Hematopoietic multipotent progenitor cell treated with erythropoietin and hydrocortisone succinate and interleukin-3 and kit ligand, for 6 days (in vitro differentiated cells): Measurements from ENCODE around the gene CHST15.

Source experiments
- DNase-seq: peaks from one replicate; pipeline ENCODE4 v3.0.0-alpha.2; 2015

The CHST15 gene

DNA sequence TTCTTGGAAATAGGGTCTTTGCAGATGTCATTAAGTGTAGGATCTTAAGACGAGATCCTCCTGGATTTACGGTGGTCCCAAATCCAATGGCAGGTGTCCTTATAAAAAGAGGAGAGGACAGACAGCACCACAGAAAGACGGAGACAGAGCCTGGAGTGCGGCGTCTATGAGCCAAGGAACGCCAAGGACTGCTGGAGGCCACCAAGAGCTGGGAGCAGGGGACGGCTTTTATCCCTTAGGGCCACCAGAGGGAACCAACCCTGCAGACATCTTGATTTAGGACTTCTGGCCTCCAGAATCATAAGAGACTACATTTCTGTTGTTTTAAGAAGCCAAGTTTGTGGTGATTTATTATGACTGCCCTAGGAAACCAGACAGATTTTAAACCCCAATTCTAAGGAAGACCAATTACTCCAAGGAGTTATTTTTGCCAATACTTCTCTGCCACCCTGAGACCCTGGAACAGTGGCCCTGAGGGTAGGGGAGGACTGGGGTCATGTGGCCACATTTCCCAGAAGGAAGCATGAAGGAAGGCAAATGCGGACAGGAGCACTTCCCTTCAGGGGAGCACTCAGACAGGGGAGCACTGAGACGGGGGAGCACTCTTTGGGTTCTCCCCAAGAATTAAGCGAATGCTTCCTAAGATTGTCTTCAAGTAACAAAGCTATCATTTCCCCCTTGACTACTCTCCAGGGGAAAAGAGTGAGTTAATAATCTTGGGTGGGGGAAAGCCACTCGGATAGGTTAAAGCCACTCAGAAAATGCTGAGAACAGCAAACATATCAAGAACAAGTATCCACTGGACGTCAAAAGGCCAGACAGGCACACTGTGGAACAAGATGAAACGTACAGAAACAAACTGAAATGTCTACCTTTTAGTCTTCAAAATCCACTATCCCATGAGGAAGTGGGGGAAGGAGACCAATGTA, 67.5 kb downstream of the CHST15 start:
- peak; percentile 61 for DNase-seq

GRCh38 chr10:124025152-124025551, 68.2 kb downstream of the CHST15 start:
- no peak for DNase-seq

DNA sequence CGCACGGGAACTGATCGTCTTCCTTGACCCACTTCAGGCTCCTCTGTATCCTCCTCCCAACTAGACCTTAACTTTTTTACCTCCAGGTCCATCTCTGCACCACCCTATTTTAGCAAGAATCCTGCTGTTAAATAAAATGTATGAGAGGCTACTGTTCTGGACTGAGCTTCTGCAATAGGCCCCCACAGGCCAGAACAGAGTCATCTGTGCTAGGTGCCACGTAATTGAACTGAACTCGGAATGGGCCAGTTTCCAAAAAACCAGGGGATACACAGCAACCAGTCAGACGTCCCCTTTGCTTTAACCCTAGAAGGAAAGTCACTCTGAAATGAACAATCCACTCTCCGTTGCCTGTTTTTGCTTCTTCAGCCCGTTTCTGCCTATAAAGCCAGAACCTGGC, 71.3 kb downstream of the CHST15 start:
- DNase-seq = no peak

- DNase-seq = no peak
Measured at GRCh38 chr10:124020981-124021815, 72.2 kb downstream of the CHST15 start.

DNA sequence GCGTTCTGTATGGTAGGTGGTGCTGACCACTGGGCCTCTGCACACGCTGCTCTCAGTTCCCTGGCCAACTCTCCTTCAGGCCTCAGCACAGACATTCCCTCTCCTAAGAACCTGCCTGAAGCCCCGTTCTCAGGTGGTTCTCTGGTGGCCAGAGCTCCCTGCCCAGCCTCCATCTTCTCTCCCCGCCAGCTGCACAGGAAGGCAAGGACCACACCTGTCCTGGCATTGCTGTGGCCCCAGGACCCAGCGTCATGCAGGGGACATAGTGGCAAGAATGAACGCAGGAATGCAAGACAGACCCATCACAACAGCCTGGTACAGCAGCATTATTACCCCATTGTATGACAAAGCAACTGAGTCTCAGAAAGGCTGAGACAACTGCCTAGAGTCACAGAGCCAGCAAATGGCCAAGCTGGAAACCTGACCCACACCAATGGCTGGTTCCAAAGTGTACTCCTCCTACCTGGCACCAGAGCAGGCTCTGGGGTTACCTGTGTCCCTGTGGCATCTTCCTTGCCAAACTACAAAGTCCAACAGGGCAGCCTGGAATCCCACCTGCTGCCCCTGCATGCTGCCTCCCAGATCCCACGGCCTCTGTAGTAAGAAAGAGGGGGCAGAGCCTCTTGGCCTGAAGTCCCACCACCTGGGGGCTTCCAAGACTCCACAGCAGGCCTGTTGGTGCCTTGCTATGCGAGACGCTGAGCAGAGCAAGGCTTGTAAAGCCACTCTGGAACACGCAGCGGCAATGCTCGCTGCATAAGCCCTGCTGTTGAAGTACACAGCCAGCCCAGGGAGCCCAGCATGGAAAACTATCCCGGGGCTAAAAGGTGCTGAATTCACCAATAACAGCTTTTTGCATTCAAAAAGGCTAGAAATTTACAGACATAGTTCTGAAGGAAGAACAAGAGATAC, 73.3 kb downstream of the CHST15 start:
- DNase-seq = no peak

DNA sequence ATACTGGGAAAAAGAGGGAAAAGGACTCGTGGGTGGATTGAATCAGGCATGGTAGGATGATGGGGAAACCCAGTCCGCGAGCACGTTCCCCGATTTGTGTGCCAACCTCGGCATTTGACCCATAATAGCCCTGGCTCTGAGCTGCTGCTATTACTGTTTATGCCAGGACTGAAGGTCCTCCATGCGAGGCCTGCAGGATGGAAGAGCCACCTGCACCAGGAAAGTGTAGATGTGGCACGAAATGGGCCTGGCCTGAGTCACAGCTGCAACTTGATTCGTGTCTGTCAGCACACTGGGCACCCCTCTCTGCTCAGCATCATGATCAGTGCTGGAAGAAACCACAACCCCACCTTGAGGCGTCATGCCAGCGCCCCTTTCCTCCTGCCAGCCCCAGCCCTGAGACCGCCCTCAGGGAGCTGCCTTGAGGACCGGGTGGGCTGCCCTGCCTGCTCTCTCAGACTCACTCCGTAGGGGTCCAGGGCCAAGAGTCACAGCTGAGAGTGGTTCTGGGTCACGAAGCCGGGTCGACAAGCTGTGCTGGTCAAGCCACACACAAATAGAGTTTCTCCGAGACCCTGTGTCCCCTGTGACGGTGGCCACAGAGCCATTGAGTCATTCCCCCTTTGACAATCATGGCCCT, 74.4 kb downstream of the CHST15 start:
- DNase-seq = no peak

DNA sequence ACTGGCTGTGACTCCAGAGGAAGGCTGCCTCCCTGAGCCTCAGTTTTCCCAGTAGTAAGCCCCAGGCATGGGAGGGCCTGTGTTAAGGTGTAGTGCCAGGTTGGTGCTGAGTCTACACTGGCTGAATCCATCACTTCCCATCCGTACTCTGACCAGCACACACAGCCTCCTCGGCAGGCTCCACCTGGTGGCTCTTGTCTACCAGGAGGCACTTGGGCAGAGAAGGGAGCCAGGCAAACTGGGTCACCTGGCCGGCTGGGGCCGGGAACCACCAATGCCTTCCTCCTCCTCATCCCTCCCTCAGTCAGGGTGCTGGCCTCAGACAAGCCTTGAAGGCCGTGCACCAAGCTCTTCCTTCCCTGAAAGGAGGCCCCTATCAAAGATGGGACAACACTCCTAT, 75.7 kb downstream of the CHST15 start:
- DNase-seq = no peak

GRCh38 chr10:124016804-124017375, 76.5 kb downstream of the CHST15 start:
- no peak for DNase-seq

- DNase-seq = no peak
Measured at GRCh38 chr10:124015991-124016390, 77.4 kb downstream of the CHST15 start.

- DNase-seq = no peak
Measured at GRCh38 chr10:124014416-124015154, 78.8 kb downstream of the CHST15 start.

GRCh38 chr10:124013916-124014315, 79.5 kb downstream of the CHST15 start:
- DNase-seq = no peak

DNA sequence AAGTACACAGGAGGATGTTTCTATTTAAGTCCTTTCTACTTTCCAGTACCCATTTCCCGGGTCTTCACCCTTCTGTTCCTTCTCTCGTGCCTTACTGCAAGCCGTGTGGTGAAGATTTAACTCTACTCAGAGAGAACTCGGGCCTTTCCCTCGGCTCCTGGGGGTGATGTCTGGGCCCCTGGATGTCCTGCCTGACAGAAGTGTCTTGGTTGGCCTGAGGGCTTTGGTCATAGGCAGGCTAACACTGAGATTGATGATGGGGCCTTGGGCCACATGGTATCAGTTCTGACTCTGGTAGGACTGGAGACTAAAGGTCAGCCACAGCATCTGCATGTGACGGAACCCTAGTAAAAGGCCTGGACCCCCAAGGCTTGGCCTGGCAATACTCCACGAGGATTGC, 80.4 kb downstream of the CHST15 start:
- DNase-seq = no peak

DNA sequence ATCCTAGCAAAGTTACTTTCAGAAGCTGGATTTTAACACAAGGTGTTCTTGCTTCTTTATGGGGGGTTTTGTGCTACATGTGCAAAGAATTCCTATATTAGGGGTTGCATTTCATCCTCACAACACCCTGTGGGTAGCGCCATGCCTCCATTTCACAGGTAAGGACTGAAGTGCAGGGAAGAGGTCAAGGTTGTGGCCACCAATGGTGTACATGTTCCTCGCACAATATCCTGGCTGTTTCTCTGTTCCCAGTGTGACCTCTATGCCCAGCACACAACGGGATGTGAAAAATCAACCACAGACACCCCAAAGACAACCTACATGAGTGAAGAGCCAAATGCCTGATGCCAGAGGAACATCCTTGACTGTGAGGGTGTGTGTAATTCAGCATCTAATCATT, 80.8 kb downstream of the CHST15 start:
- DNase-seq = no peak

- no peak for DNase-seq
Measured at GRCh38 chr10:124012066-124012465, 81.3 kb downstream of the CHST15 start.

DNA sequence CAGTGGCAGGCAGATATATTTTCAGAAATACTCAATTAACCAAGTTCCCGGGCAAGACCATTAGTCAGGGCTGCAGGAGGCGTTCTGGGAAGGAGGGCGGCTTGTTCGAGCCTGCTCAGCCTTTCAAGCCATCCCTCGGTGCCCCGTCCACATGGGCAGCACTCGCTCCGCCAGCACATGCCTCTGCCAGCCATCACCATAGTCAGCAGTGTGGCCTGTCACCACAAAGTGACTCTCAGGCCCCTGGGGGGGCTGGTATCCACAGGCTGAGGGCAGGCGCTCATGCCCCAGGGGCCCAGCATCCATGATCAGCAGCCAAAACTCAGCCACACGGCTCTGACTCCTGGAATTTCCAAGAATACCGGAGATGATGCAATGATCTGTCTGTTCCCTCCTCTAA, 81.9 kb downstream of the CHST15 start:
- DNase-seq = no peak

GRCh38 chr10:124010563-124011131, 82.8 kb downstream of the CHST15 start:
- DNase-seq = peak; percentile 22

DNA sequence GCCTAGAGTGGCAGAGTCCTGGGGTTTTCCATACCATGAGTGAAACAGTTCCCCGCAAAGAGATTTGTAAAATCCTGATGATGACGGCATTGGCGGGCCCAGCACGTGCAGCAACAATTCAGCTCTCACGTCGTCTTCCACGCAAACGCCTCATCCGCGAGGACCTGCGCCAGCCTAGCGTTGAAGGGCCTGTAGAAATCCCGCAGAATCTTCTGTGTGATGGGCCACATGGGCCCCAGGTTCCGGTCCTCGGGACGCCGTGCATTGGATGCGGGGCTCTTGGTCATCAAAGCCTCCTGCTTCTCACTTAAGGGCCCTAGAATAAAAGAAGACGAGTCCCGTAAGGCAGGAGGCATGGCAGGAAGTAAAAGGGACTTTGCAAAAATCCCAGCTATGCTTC, 83.4 kb downstream of the CHST15 start:
- DNase-seq = no peak

- DNase-seq = no peak
Measured at GRCh38 chr10:124009231-124010015, 84.0 kb downstream of the CHST15 start.

DNA sequence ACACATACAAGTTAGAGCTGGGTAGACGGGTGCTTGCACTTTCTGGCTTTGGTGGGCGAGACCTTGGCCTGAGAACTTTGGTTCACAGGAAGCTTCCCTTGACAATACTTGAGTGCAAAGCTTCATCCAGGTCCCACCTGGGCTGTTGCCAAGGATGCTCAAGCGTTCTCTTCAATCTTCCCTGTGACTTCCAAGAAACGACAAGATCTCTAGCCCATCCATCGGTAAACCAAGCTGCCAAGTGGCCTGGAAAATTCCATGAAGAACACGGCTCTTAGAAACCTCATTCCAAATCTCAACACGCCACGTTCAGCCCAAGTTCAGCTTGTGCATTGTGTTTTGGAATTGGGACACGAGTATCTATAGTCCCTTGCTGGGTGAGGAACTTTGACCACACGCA, 84.7 kb downstream of the CHST15 start:
- DNase-seq = no peak

DNA sequence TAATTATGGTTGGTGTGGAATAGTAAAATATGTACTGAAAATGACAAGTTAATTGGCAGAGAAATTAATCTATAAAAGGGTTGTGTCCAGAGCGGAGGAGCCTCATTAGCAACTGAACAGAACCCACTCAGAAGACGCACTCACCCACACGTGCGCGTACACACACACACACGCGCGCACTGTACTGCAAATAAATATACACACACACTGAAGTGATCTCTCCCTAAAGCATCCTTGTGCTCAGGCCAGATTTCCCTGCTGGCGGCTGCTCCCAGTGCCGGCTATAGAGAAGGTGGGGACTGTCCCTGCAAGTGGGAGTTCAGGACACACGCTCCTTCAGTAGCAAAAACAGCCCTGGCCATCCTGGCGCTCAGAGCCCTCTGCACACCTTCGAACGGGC, 85.2 kb downstream of the CHST15 start:
- DNase-seq = no peak
